Esophagus squamous epithelium (tissue), 4 donors: ENCODE measurements around the gene DAPK2.

Experiments
- POLR2A ChIP-seq, 4 donors: fragments of 450-650 bp; IDR thresholded peaks; one replicate each; pipeline ENCODE4 v1.6.1; 2017; ENCODE audit warnings: antibody characterized with exemption in 4 of 4, mild to moderate bottlenecking in 4 of 4, moderate library complexity in 3 of 4
- TF ChIP-seq, protein P1 (sequence below), 6 experiments: fragments of 450-650 bp in 4 of 6; fragments of 200-600 bp in 2 of 6; sonication (generic) in 2 of 6; IDR thresholded peaks; one replicate each; pipeline ENCODE4 v1.5.1; 2016 to 2019; ENCODE audit warnings: antibody characterized with exemption in 6 of 6, mild to moderate bottlenecking in 4 of 6, moderate library complexity in 4 of 6

DNA sequence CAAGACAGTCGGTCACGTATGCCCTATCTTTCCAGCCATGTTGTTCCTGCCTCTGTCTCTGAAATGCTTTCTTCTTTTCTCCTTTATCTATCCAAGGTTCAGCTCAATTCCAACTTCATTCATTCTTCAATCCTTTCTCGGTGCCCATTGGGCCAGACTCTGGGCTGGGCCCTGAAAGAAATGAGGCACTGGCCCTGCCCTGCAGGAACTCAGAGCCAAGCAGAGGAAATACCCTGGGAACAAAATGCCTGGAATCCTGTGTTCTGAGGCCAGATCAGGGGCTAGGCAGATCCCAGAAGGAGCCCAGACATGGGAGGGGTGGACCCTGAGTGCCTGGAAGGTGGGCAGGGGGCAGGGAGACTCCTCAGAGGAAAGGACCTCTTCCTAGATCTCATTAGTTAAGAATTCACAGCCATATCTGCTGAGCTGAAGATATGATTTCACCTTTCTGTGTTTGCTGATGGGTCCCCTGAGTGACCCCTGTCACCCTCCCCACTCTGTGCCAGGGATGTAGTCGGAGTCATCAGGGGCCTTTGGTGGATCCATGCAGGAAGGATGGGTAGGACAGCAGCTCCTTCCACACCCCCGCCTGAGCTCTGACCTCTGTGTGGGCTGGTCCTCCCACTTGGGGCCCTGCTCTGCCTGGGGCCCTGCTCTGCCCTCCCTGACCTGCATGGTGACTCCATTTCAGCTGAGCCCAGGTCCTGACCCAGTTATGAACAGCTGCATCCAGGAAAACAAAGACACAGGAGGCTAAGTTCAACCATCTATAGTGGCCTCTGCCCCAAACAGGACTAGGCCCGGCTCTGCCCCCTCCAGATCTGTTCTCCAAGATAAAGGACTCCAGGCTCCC, 5.3 kb upstream of the DAPK2 start:
- TF ChIP-seq, protein P1, sequence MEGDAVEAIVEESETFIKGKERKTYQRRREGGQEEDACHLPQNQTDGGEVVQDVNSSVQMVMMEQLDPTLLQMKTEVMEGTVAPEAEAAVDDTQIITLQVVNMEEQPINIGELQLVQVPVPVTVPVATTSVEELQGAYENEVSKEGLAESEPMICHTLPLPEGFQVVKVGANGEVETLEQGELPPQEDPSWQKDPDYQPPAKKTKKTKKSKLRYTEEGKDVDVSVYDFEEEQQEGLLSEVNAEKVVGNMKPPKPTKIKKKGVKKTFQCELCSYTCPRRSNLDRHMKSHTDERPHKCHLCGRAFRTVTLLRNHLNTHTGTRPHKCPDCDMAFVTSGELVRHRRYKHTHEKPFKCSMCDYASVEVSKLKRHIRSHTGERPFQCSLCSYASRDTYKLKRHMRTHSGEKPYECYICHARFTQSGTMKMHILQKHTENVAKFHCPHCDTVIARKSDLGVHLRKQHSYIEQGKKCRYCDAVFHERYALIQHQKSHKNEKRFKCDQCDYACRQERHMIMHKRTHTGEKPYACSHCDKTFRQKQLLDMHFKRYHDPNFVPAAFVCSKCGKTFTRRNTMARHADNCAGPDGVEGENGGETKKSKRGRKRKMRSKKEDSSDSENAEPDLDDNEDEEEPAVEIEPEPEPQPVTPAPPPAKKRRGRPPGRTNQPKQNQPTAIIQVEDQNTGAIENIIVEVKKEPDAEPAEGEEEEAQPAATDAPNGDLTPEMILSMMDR (IDR thresholded peaks at IDR 0.05): no peak
- no peak for TF ChIP-seq POLR2A (IDR thresholded peaks at IDR 0.05)
